ENCODE results near the gene SFTA2.
A peak's percentile ranks its signal among the peaks of the same experiment; 100 is the strongest.

Gene SFTA2

DNA sequence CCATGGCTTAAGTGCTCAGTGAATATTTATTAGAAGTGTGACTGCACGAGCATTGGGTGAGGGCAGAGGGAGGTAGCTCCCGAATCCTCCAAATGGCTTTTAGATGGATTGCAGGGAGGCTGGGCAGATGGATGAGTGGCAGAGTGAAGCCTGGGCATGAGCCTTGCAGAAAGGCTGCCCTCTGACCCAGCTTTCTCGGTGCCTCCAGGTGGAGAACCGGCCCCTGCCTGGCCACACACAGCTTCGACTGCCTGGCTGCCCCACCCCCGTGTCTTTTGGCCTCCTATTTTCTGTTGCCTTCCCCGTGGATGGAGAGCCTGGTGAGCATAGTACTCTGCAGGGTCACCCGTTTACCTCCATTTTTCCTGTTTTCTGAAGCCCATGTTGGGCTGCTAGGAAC is 14.5 kb downstream of the SFTA2 start:
- Histone ChIP-seq H4K91ac (ENCODE audit: low read length) (no peak overlapping the region), H3K27ac (ENCODE audit: low read length, poor library complexity, severe bottlenecking) (no peak overlapping the region), H2BK15ac (ENCODE audit: low read depth, poor library complexity, severe bottlenecking) (no peak overlapping the region), H3K4me1 (ENCODE audit: control insufficient read depth, insufficient read depth, low read depth, low read length) (peaks cover 27% of the 10 kb centered on the region), H3K23ac (ENCODE audit: low read length in 2 of 2) (no peak overlapping the region), H2BK120ac (ENCODE audit: low read depth, low read length) (no peak overlapping the region), H3K14ac (ENCODE audit: low read length in 2 of 2) (no peak overlapping the region), H3K4ac (ENCODE audit: low read depth in 1 of 2, low read length in 2 of 2) (no peak overlapping the region), H3K4me3 (ENCODE audit: insufficient read depth in 1 of 2, low read depth in 1 of 2, low read length in 2 of 2) (no peak overlapping the region), H3K36me3 (ENCODE audit: control insufficient read depth in 1 of 2, insufficient read depth in 2 of 2, low read depth in 1 of 2, low read length in 2 of 2) (peaks cover 59 to 66% of the 10 kb centered on the region in 2 experiments), H4K8ac (ENCODE audit: low read length) (no peak overlapping the region), H2AK5ac (ENCODE audit: low read length, severe bottlenecking) (no peak overlapping the region), H2BK5ac (ENCODE audit: low read depth, low read length, poor library complexity, severe bottlenecking) (no peak overlapping the region), H3K18ac (ENCODE audit: low read depth in 1 of 2, low read length in 2 of 2) (no peak overlapping the region), H2BK12ac (ENCODE audit: low read length in 2 of 2) (no peak overlapping the region), H3K79me1 (replicated peaks; ENCODE audit: low read length, poor library complexity, severe bottlenecking) (peaks cover 21% of the 10 kb centered on the region), H3K4me2 (ENCODE audit: low read length, poor library complexity, severe bottlenecking) (no peak overlapping the region), H3K27me3 (ENCODE audit: control insufficient read depth in 1 of 2, insufficient read depth in 1 of 2, low read length in 2 of 2) (no peaks in the 10 kb centered on the region), H2AFZ (ENCODE audit: low read depth, low read length) (no peak overlapping the region), H3K9ac (ENCODE audit: low read length) (no peak overlapping the region), H3K9me3 (ENCODE audit: control insufficient read depth, low read length) (no peaks in the 10 kb centered on the region)
- WGBS: 94% methylated on average over 8 of the region's 8 CpGs
- no peak for DNase-seq

DNA sequence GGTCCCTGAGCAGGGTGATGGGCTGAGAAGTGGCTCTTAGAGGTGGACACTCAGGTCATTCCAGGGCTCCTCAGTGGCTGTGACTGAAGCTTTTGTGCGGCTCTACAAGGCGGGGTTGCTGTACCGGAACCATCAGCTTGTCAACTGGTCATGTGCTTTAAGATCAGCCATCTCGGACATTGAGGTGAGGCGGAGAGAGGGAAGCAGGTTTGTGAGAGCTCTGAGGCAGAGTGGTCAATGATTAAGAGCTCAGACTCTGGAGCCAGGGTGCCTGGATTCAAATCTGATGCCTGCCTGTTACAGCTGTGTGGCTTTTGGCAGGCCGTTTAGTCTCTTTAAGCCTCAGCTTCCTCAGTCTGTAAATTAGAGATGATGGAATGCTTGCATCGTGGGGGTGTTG is 14.9 kb downstream of the SFTA2 start:
- H2BK15ac ChIP-seq (ENCODE audit: low read depth, poor library complexity, severe bottlenecking): no peak overlapping the region
- WGBS: 98% methylated on average over 7 of the region's 7 CpGs

GRCh38 chr6:30915591-30915946 is 16.4 kb downstream of the SFTA2 start:
- peak overlapping the region; percentile 69 for H4K8ac ChIP-seq (ENCODE audit: low read length)
- H2BK15ac ChIP-seq (ENCODE audit: low read depth, poor library complexity, severe bottlenecking): no peak overlapping the region
- no peak overlapping the region for H3K23ac ChIP-seq (ENCODE audit: low read length in 2 of 2)
- H3K79me1 ChIP-seq (replicated peaks; ENCODE audit: low read length, poor library complexity, severe bottlenecking): peaks cover 19% of the 10 kb centered on the region
- 26% methylated on average over 5 of the region's 5 CpGs for WGBS
- H2BK5ac ChIP-seq (ENCODE audit: low read depth, low read length, poor library complexity, severe bottlenecking): no peak overlapping the region
- H3K27ac ChIP-seq (ENCODE audit: low read length, poor library complexity, severe bottlenecking): no peak overlapping the region
- peak overlapping the region; percentile 90 for H3K9ac ChIP-seq (ENCODE audit: low read length)
- peaks cover 58 to 66% of the 10 kb centered on the region in 2 experiments for H3K36me3 ChIP-seq (ENCODE audit: control insufficient read depth in 1 of 2, insufficient read depth in 2 of 2, low read depth in 1 of 2, low read length in 2 of 2)
- no peak overlapping the region for H3K4ac ChIP-seq (ENCODE audit: low read depth in 1 of 2, low read length in 2 of 2)
- H3K27me3 ChIP-seq (ENCODE audit: control insufficient read depth in 1 of 2, insufficient read depth in 1 of 2, low read length in 2 of 2): no peaks in the 10 kb centered on the region
- no peak overlapping the region for H3K14ac ChIP-seq (ENCODE audit: low read length in 2 of 2)
- no peak overlapping the region for H2BK12ac ChIP-seq (ENCODE audit: low read length in 2 of 2)
- DNase-seq: peak; percentile 80
- no peak overlapping the region for H4K91ac ChIP-seq (ENCODE audit: low read length)
- H2AK5ac ChIP-seq (ENCODE audit: low read length, severe bottlenecking): no peak overlapping the region
- no peak overlapping the region for H2AFZ ChIP-seq (ENCODE audit: low read depth, low read length)
- H3K4me1 ChIP-seq (ENCODE audit: control insufficient read depth, insufficient read depth, low read depth, low read length): peaks cover 17% of the 10 kb centered on the region
- no peaks in the 10 kb centered on the region for H3K9me3 ChIP-seq (ENCODE audit: control insufficient read depth, low read length)
- no peak overlapping the region for H3K4me2 ChIP-seq (ENCODE audit: low read length, poor library complexity, severe bottlenecking)
- no peak overlapping the region for H2BK120ac ChIP-seq (ENCODE audit: low read depth, low read length)
- H3K18ac ChIP-seq (ENCODE audit: low read depth in 1 of 2, low read length in 2 of 2): no peak overlapping the region
- peak overlapping the region in 1 of 2 experiments; percentile 83 for H3K4me3 ChIP-seq (ENCODE audit: insufficient read depth in 1 of 2, low read depth in 1 of 2, low read length in 2 of 2)

More for the DNA sequence above, 14.9 kb downstream of the SFTA2 start:
- H2AFZ ChIP-seq (ENCODE audit: low read depth, low read length): no peak overlapping the region
- DNase-seq: no peak
- no peaks in the 10 kb centered on the region for H3K27me3 ChIP-seq (ENCODE audit: control insufficient read depth in 1 of 2, insufficient read depth in 1 of 2, low read length in 2 of 2)
- no peak overlapping the region for H2BK5ac ChIP-seq (ENCODE audit: low read depth, low read length, poor library complexity, severe bottlenecking)
- H4K91ac ChIP-seq (ENCODE audit: low read length): no peak overlapping the region
- no peak overlapping the region for H4K8ac ChIP-seq (ENCODE audit: low read length)
- H3K9ac ChIP-seq (ENCODE audit: low read length): peak overlapping the region; percentile 30
- no peak overlapping the region for H3K4me2 ChIP-seq (ENCODE audit: low read length, poor library complexity, severe bottlenecking)
- H3K14ac ChIP-seq (ENCODE audit: low read length in 2 of 2): no peak overlapping the region
- H3K79me1 ChIP-seq (replicated peaks; ENCODE audit: low read length, poor library complexity, severe bottlenecking): peaks cover 21% of the 10 kb centered on the region
- H3K4ac ChIP-seq (ENCODE audit: low read depth in 1 of 2, low read length in 2 of 2): no peak overlapping the region
- H2BK120ac ChIP-seq (ENCODE audit: low read depth, low read length): no peak overlapping the region
- H3K36me3 ChIP-seq (ENCODE audit: control insufficient read depth in 1 of 2, insufficient read depth in 2 of 2, low read depth in 1 of 2, low read length in 2 of 2): peaks cover 59 to 66% of the 10 kb centered on the region in 2 experiments
- H2AK5ac ChIP-seq (ENCODE audit: low read length, severe bottlenecking): peak overlapping the region; percentile 23
- H2BK12ac ChIP-seq (ENCODE audit: low read length in 2 of 2): no peak overlapping the region
- no peak overlapping the region for H3K27ac ChIP-seq (ENCODE audit: low read length, poor library complexity, severe bottlenecking)
- no peak overlapping the region for H3K4me3 ChIP-seq (ENCODE audit: insufficient read depth in 1 of 2, low read depth in 1 of 2, low read length in 2 of 2)
- H3K4me1 ChIP-seq (ENCODE audit: control insufficient read depth, insufficient read depth, low read depth, low read length): peaks cover 22% of the 10 kb centered on the region
- no peaks in the 10 kb centered on the region for H3K9me3 ChIP-seq (ENCODE audit: control insufficient read depth, low read length)
- no peak overlapping the region for H3K23ac ChIP-seq (ENCODE audit: low read length in 2 of 2)
- H3K18ac ChIP-seq (ENCODE audit: low read depth in 1 of 2, low read length in 2 of 2): no peak overlapping the region

GRCh38 chr6:30914854-30915590 is 16.9 kb downstream of the SFTA2 start:
- Histone ChIP-seq H3K9ac (ENCODE audit: low read length) (peak overlapping the region; percentile 90), H3K4ac (ENCODE audit: low read depth in 1 of 2, low read length in 2 of 2) (peak overlapping the region; percentile 48 to 60), H2BK12ac (ENCODE audit: low read length in 2 of 2) (peak overlapping the region in 1 of 2 experiments; percentile 7), H2BK5ac (ENCODE audit: low read depth, low read length, poor library complexity, severe bottlenecking) (no peak overlapping the region), H3K4me3 (ENCODE audit: insufficient read depth in 1 of 2, low read depth in 1 of 2, low read length in 2 of 2) (peak overlapping the region in 1 of 2 experiments; percentile 83), H3K4me2 (ENCODE audit: low read length, poor library complexity, severe bottlenecking) (peak overlapping the region; percentile 75), H3K14ac (ENCODE audit: low read length in 2 of 2) (no peak overlapping the region), H2AFZ (ENCODE audit: low read depth, low read length) (no peak overlapping the region), H2AK5ac (ENCODE audit: low read length, severe bottlenecking) (peak overlapping the region; percentile 53), H3K4me1 (ENCODE audit: control insufficient read depth, insufficient read depth, low read depth, low read length) (peaks cover 17% of the 10 kb centered on the region), H3K27me3 (ENCODE audit: control insufficient read depth in 1 of 2, insufficient read depth in 1 of 2, low read length in 2 of 2) (no peaks in the 10 kb centered on the region), H3K27ac (ENCODE audit: low read length, poor library complexity, severe bottlenecking) (peak overlapping the region; percentile 1), H3K23ac (ENCODE audit: low read length in 2 of 2) (no peak overlapping the region), H3K36me3 (ENCODE audit: control insufficient read depth in 1 of 2, insufficient read depth in 2 of 2, low read depth in 1 of 2, low read length in 2 of 2) (peaks cover 58 to 66% of the 10 kb centered on the region in 2 experiments), H4K91ac (ENCODE audit: low read length) (no peak overlapping the region), H2BK120ac (ENCODE audit: low read depth, low read length) (no peak overlapping the region), H3K79me1 (replicated peaks; ENCODE audit: low read length, poor library complexity, severe bottlenecking) (peaks cover 20% of the 10 kb centered on the region), H2BK15ac (ENCODE audit: low read depth, poor library complexity, severe bottlenecking) (no peak overlapping the region), H3K9me3 (ENCODE audit: control insufficient read depth, low read length) (no peaks in the 10 kb centered on the region), H4K8ac (ENCODE audit: low read length) (peak overlapping the region; percentile 52), H3K18ac (ENCODE audit: low read depth in 1 of 2, low read length in 2 of 2) (peak overlapping the region in 1 of 2 experiments; percentile 34)
- DNase-seq: no peak
- WGBS: 75% methylated on average over 17 of the region's 17 CpGs

Measured in mesenchymal stem cell (in vitro differentiated cells and primary cell).